Spleen (tissue), 7 donors: Measurements from ENCODE around the gene GC.

ENCODE experiments used
- CTCF ChIP-seq, 11 experiments: fragments of 200-600 bp in 7 of 11; fragments of 450-650 bp in 4 of 11; sonication (generic) in 4 of 11; IDR thresholded peaks in 8 of 11; conservative IDR thresholded peaks in 3 of 11; 1 replicate in 7 of 11; 2 replicates in 4 of 11; pipeline versions ENCODE4 v1.4.0 to v1.8.0; 2016 to 2021; ENCODE audit warnings: antibody characterized with exemption in 11 of 11, inconsistent platforms in 4 of 11, mild to moderate bottlenecking in 1 of 11
- POLR2A ChIP-seq, 3 donors: fragments of 450-650 bp; IDR thresholded peaks; one replicate each; pipeline ENCODE4 v1.5.1; 2017; ENCODE audit warnings: antibody characterized with exemption in 3 of 3, mild to moderate bottlenecking in 1 of 3
- donor health status: DM: no; HTN: no; CAD: no; lungs with moderate emphysema.
- donor health status: DM: no; HTN: no; CAD: no.
- donor health status: DM: no; HTN: no; CAD: no.

GRCh38 chr4:71832049-71832448 lies 48.2 kb upstream of the GC start:
- TF ChIP-seq CTCF (IDR thresholded peaks at IDR 0.05 in 8 of 11, conservative IDR thresholded peaks at IDR 0.05 in 3 of 11) (no peak), POLR2A (IDR thresholded peaks at IDR 0.05) (no peak)
